Upper lobe of left lung (tissue), 6 donors: ENCODE results near the gene INPP4B. TPM values are rescaled to one million over a fixed set of nuclear protein-coding genes. Genes with fewer than 3 reads are reported as not detected.

Source experiments
- ATAC-seq, 2 donors: fragments of 200-7000 bp; cut with Tn5 transposase; one replicate each; pipeline ENCODE4 v1.9.1; 2022; ENCODE audit warnings: mild to moderate bottlenecking in 2 of 2, moderate library complexity in 2 of 2; ENCODE audit not compliant: low FRiP score in 2 of 2
- DNase-seq, 2 donors: peaks; one replicate each; pipeline ENCODE4 v3.0.0-alpha.2; 2019 to 2020
- H3K27ac ChIP-seq, 4 donors: fragments of 200-600 bp; sonication (generic); one replicate each; pipeline ENCODE4 v1.5.1; 2016 to 2019
- H3K27me3 ChIP-seq, 4 donors: fragments of 200-600 bp; sonication (generic); one replicate each; pipeline ENCODE4 v1.5.1; 2017 to 2019
- H3K36me3 ChIP-seq, 4 donors: fragments of 200-600 bp; sonication (generic); one replicate each; pipeline ENCODE4 v1.5.1; 2016 to 2019
- H3K4me1 ChIP-seq, 4 donors: fragments of 200-600 bp; sonication (generic); one replicate each; pipeline ENCODE4 v1.5.1; 2018 to 2019
- H3K4me3 ChIP-seq, 4 donors: fragments of 200-600 bp; sonication (generic); one replicate each; pipeline ENCODE4 v1.5.1; 2017 to 2019; ENCODE audit warnings: mild to moderate bottlenecking in 2 of 4, moderate library complexity in 1 of 4
- H3K9me3 ChIP-seq, 4 donors: fragments of 200-600 bp; sonication (generic); one replicate each; pipeline ENCODE4 v1.5.1; 2018 to 2019
- EP300 ChIP-seq, 4 donors: sonication (generic); formaldehyde crosslinking; IDR thresholded peaks; one replicate each; pipeline ENCODE4 v1.5.1; 2017; ENCODE audit warnings: antibody characterized with exemption in 4 of 4, control low read depth in 2 of 4
- POLR2A ChIP-seq, 4 donors: fragments of 450-650 bp; IDR thresholded peaks; one replicate each; pipeline ENCODE4 v1.5.1; 2016 to 2017; ENCODE audit warnings: antibody characterized with exemption in 4 of 4, mild to moderate bottlenecking in 2 of 4
- POLR2AphosphoS5 ChIP-seq, 2 donors: sonication (generic); formaldehyde crosslinking; IDR thresholded peaks; one replicate each; pipeline ENCODE4 v1.5.1; 2017; ENCODE audit warnings: antibody characterized with exemption in 2 of 2
- WGBS, 2 donors: methylation state at CpG; one replicate each; pipeline ENCODE4 v1.1.5; 2017 to 2018; 5-methylcytosine and 5-hydroxymethylcytosine counted together
- total RNA-seq, 6 donors: library from RNA; depleted of rRNA in 4 of 6; stranded (reverse); fragments of >200 nt in 4 of 6; gene quantifications; one replicate each; pipeline versions ENCODE4 v1.1.0 to v1.2.1, GENCODE V29; 2016 to 2021
- TF ChIP-seq, protein P1 (sequence below), 6 experiments: fragments of 450-650 bp in 4 of 6; fragments of 200-600 bp in 2 of 6; sonication (generic) in 2 of 6; IDR thresholded peaks; one replicate each; pipeline ENCODE4 v1.5.1; 2016 to 2019; ENCODE audit warnings: antibody characterized with exemption in 6 of 6
- donor health status: DM: no; HTN: no; CAD: no; lungs with moderate emphysema.
- donor health status: DM: no; HTN: yes; CAD: no; lungs with severe emphysema.

Gene INPP4B
- total RNA-seq, 6 donors from 2014 or later = 4.7 to 31.4 (median 10.4) TPM

- WGBS, 2 donors = 59 to 63% methylated on average over 8 of the region's 8 CpGs
- ATAC-seq (no peak), DNase-seq (no peak)
- no peak overlapping the region for H3K4me3 ChIP-seq
- H3K27me3 ChIP-seq = no peaks in the 10 kb centered on the region
- no peaks in the 10 kb centered on the region for H3K9me3 ChIP-seq
- H3K4me1 ChIP-seq = peaks cover 0 to 34% (median 22%) of the 10 kb centered on the region in 4 donors
- H3K27ac ChIP-seq = no peak overlapping the region
- H3K36me3 ChIP-seq = no peaks in the 10 kb centered on the region
- TF ChIP-seq POLR2A (IDR thresholded peaks at IDR 0.05) (no peak), EP300 (IDR thresholded peaks at IDR 0.05) (no peak), POLR2AphosphoS5 (IDR thresholded peaks at IDR 0.05) (no peak)
- TF ChIP-seq, protein P1, sequence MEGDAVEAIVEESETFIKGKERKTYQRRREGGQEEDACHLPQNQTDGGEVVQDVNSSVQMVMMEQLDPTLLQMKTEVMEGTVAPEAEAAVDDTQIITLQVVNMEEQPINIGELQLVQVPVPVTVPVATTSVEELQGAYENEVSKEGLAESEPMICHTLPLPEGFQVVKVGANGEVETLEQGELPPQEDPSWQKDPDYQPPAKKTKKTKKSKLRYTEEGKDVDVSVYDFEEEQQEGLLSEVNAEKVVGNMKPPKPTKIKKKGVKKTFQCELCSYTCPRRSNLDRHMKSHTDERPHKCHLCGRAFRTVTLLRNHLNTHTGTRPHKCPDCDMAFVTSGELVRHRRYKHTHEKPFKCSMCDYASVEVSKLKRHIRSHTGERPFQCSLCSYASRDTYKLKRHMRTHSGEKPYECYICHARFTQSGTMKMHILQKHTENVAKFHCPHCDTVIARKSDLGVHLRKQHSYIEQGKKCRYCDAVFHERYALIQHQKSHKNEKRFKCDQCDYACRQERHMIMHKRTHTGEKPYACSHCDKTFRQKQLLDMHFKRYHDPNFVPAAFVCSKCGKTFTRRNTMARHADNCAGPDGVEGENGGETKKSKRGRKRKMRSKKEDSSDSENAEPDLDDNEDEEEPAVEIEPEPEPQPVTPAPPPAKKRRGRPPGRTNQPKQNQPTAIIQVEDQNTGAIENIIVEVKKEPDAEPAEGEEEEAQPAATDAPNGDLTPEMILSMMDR (IDR thresholded peaks at IDR 0.05) = no peak
Observed at GRCh38 chr4:142354794-142355420, 491.2 kb downstream of the INPP4B start.

DNA sequence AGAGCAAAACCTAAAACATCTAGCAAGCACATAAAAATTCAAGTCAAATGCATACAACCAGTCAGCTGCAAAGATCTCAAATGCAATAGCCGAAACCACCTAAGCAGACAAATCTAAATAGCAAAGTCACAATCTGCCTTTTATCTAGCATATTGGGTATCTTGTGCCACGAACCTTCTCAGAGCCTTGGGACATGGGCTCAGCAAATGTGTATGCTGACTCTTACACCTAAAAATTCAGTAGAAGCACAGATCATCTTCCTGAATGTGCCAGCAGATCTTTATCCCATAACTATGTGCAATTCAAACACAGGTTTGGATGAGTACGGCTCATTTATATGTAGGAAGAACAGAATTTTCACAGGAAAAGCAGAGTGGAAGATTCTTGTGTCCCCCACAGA lies 492.1 kb downstream of the INPP4B start:
- no peak for ATAC-seq
- TF ChIP-seq POLR2AphosphoS5 (IDR thresholded peaks at IDR 0.05) = no peak
- TF ChIP-seq POLR2A (IDR thresholded peaks at IDR 0.05) = no peak
- 89 to 92% methylated on average over 3 of the region's 3 CpGs for WGBS, 2 donors
- no peak for DNase-seq
- Histone ChIP-seq H3K27ac (no peak overlapping the region), H3K36me3 (no peaks in the 10 kb centered on the region), H3K9me3 (no peaks in the 10 kb centered on the region), H3K27me3 (no peaks in the 10 kb centered on the region), H3K4me3 (no peak overlapping the region), H3K4me1 (peaks cover 0 to 34% (median 23%) of the 10 kb centered on the region in 4 donors)

DNA sequence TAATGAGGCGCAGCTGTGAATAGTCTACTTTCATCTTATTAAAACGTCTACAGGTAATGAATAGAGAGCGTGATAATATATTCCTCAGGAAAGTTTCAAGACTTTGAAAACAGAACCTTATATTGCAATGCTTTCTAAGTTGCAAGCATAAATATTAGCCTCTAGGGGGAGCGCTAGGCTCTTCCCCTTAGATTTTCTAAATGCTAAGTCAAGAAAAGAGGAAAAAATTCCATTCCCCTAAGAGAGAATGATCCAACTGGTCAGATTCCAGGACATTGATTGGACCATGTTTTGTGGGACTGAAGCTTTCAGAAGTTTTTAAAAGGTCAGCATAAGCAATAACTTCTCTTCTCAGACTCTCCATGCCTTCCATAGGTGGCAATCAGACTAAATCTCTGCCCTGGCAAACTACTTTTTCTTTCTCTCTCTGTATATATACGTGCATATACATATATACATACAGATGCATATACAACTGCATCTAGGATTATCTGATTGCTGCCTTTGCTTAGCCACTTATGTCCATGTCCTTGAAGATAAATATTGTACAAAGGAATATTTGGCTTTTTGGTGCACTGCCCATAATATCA lies 492.9 kb downstream of the INPP4B start:
- ATAC-seq (peak in 1 of 2 donors; percentile 65), DNase-seq (no peak)
- TF ChIP-seq, protein P1 (IDR thresholded peaks at IDR 0.05) = peak; percentile 58 to 73 (median 64)
- no peak for TF ChIP-seq EP300 (IDR thresholded peaks at IDR 0.05)
- H3K27ac ChIP-seq = no peak overlapping the region
- no peaks in the 10 kb centered on the region for H3K9me3 ChIP-seq
- H3K36me3 ChIP-seq = no peaks in the 10 kb centered on the region
- H3K4me1 ChIP-seq = peaks cover 0 to 34% (median 23%) of the 10 kb centered on the region in 4 donors
- H3K4me3 ChIP-seq = no peak overlapping the region
- H3K27me3 ChIP-seq = no peaks in the 10 kb centered on the region
- WGBS, 2 donors = 23 to 29% methylated on average over 5 of the region's 5 CpGs

GRCh38 chr4:142352712-142353111 lies 493.4 kb downstream of the INPP4B start:
- no peak for ATAC-seq
- no peak for DNase-seq
- Histone ChIP-seq H3K36me3 (no peaks in the 10 kb centered on the region), H3K27ac (peak overlapping the region in 1 of 4 donors; percentile 76), H3K4me3 (no peak overlapping the region), H3K27me3 (no peaks in the 10 kb centered on the region), H3K4me1 (peaks cover 0 to 34% (median 23%) of the 10 kb centered on the region in 4 donors), H3K9me3 (no peaks in the 10 kb centered on the region)
- WGBS, 2 donors = 71 to 72% methylated on average over 4 of the region's 4 CpGs
- TF ChIP-seq, protein P1 (IDR thresholded peaks at IDR 0.05) = no peak
- no peak for TF ChIP-seq EP300 (IDR thresholded peaks at IDR 0.05)
- no peak for TF ChIP-seq POLR2A (IDR thresholded peaks at IDR 0.05)
- TF ChIP-seq POLR2AphosphoS5 (IDR thresholded peaks at IDR 0.05) = no peak

GRCh38 chr4:142351958-142352357 lies 494.1 kb downstream of the INPP4B start:
- Histone ChIP-seq H3K36me3 (no peaks in the 10 kb centered on the region), H3K27me3 (no peaks in the 10 kb centered on the region), H3K27ac (peak overlapping the region in 2 of 4 donors; percentile 52 to 76), H3K4me1 (peaks cover 0 to 34% (median 23%) of the 10 kb centered on the region in 4 donors), H3K9me3 (no peaks in the 10 kb centered on the region), H3K4me3 (no peak overlapping the region)
- ATAC-seq (no peak), DNase-seq (no peak)
- 37 to 48% methylated on average over 4 of the region's 4 CpGs for WGBS, 2 donors
- TF ChIP-seq EP300 (IDR thresholded peaks at IDR 0.05) (no peak), POLR2A (IDR thresholded peaks at IDR 0.05) (no peak)

- TF ChIP-seq EP300 (IDR thresholded peaks at IDR 0.05) = no peak
- no peak for TF ChIP-seq POLR2AphosphoS5 (IDR thresholded peaks at IDR 0.05)
- TF ChIP-seq, protein P1 (IDR thresholded peaks at IDR 0.05) = no peak
- TF ChIP-seq POLR2A (IDR thresholded peaks at IDR 0.05) = no peak
- Histone ChIP-seq H3K9me3 (no peaks in the 10 kb centered on the region), H3K4me3 (no peak overlapping the region), H3K27ac (peak overlapping the region in 1 of 4 donors; percentile 76), H3K36me3 (no peaks in the 10 kb centered on the region), H3K27me3 (no peaks in the 10 kb centered on the region), H3K4me1 (peaks cover 0 to 34% (median 23%) of the 10 kb centered on the region in 4 donors)
- ATAC-seq (no peak), DNase-seq (no peak)
Observed at GRCh38 chr4:142350871-142351270, 495.2 kb downstream of the INPP4B start.
